ENCODE measurements around the gene ACSF2. TPM values are rescaled to one million over a fixed set of nuclear protein-coding genes. Genes with fewer than 3 reads are reported as not detected.

The ACSF2 gene
- total and polyA plus RNA-seq, 2 donors from 2014 or later: 44.4 to 404 TPM

DNA sequence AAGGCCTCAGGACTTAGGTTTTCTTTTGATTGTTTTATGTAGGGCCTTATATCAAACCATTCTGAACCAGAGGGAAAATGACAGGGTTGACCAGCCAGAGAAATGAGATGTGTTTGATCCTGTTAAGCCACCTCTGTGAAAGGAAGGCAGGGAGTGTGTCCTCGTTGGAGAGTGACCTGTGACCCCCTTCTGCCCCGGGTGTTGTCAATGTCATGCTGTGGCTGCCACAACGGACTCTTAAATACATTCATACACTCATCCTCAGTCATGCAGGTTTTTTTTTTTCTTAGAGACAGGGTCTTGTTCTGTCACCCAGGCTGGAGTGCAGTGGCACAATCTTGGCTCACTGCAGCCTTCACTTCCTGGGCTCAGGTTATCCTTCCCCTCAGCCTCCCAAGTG, 88.4 kb downstream of the ACSF2 start:
- no peaks in the 10 kb centered on the region for H3K27me3 ChIP-seq (ENCODE audit: control insufficient read depth, insufficient read depth, low read length)
- H3K9ac ChIP-seq (ENCODE audit: low read length in 3 of 3): no peak overlapping the region
- TF ChIP-seq, protein P1, sequence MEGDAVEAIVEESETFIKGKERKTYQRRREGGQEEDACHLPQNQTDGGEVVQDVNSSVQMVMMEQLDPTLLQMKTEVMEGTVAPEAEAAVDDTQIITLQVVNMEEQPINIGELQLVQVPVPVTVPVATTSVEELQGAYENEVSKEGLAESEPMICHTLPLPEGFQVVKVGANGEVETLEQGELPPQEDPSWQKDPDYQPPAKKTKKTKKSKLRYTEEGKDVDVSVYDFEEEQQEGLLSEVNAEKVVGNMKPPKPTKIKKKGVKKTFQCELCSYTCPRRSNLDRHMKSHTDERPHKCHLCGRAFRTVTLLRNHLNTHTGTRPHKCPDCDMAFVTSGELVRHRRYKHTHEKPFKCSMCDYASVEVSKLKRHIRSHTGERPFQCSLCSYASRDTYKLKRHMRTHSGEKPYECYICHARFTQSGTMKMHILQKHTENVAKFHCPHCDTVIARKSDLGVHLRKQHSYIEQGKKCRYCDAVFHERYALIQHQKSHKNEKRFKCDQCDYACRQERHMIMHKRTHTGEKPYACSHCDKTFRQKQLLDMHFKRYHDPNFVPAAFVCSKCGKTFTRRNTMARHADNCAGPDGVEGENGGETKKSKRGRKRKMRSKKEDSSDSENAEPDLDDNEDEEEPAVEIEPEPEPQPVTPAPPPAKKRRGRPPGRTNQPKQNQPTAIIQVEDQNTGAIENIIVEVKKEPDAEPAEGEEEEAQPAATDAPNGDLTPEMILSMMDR (IDR thresholded peaks at IDR 0.05; ENCODE audit: borderline replicate concordance, extremely low read depth, insufficient read depth): no peak
- DNase-seq (peak in 1 of 5 donors; percentile 25), FAIRE-seq (no peak)
- H3K27ac ChIP-seq (ENCODE audit: low read depth in 2 of 2, low read length in 2 of 2): no peak overlapping the region
- H3K9me3 ChIP-seq (ENCODE audit: control insufficient read depth in 2 of 3, insufficient read depth in 1 of 3, low read length in 3 of 3): no peaks in the 10 kb centered on the region
- H3K36me3 ChIP-seq (ENCODE audit: control insufficient read depth in 2 of 3, insufficient read depth in 3 of 3, low read length in 3 of 3): no peaks in the 10 kb centered on the region
- H3K4me3 ChIP-seq (ENCODE audit: low read length in 3 of 3): no peak overlapping the region
- peaks cover 0 to 3% (median 0%) of the 10 kb centered on the region in 3 donors for H3K4me1 ChIP-seq (ENCODE audit: control insufficient read depth in 2 of 3, insufficient read depth in 2 of 3, low read depth in 1 of 3, low read length in 3 of 3)
- intact Hi-C loops (cut with DNase I): no loop called here

GRCh38 chr17:50514936-50515702, 89.1 kb downstream of the ACSF2 start:
- TF ChIP-seq, protein P1 (IDR thresholded peaks at IDR 0.05; ENCODE audit: borderline replicate concordance, extremely low read depth, insufficient read depth): no peak

GRCh38 chr17:50517011-50517410, 91.0 kb downstream of the ACSF2 start:
- H3K36me3 ChIP-seq (ENCODE audit: control insufficient read depth in 2 of 3, insufficient read depth in 3 of 3, low read length in 3 of 3): no peaks in the 10 kb centered on the region
- H3K4me1 ChIP-seq (ENCODE audit: control insufficient read depth in 2 of 3, insufficient read depth in 2 of 3, low read depth in 1 of 3, low read length in 3 of 3): peaks cover 0 to 3% (median 0%) of the 10 kb centered on the region in 3 donors
- FAIRE-seq: no peak
- no peak for DNase-seq
- H3K9me3 ChIP-seq (ENCODE audit: control insufficient read depth in 2 of 3, insufficient read depth in 1 of 3, low read length in 3 of 3): no peaks in the 10 kb centered on the region
- no peak overlapping the region for H3K27ac ChIP-seq (ENCODE audit: low read depth in 2 of 2, low read length in 2 of 2)
- intact Hi-C loops (cut with DNase I): no loop called here
- TF ChIP-seq, protein P1 (IDR thresholded peaks at IDR 0.05; ENCODE audit: borderline replicate concordance, extremely low read depth, insufficient read depth): no peak
- H3K27me3 ChIP-seq (ENCODE audit: control insufficient read depth, insufficient read depth, low read length): no peaks in the 10 kb centered on the region
- no peak overlapping the region for H3K4me3 ChIP-seq (ENCODE audit: low read length in 3 of 3)
- no peak overlapping the region for H3K9ac ChIP-seq (ENCODE audit: low read length in 3 of 3)

More at GRCh38 chr17:50514936-50515702, 89.1 kb downstream of the ACSF2 start:
- Histone ChIP-seq H3K27ac (ENCODE audit: low read depth in 2 of 2, low read length in 2 of 2) (peak overlapping the region in 1 of 2 donors; percentile 32), H3K9me3 (ENCODE audit: control insufficient read depth in 2 of 3, insufficient read depth in 1 of 3, low read length in 3 of 3) (no peaks in the 10 kb centered on the region), H3K36me3 (ENCODE audit: control insufficient read depth in 2 of 3, insufficient read depth in 3 of 3, low read length in 3 of 3) (no peaks in the 10 kb centered on the region), H3K4me1 (ENCODE audit: control insufficient read depth in 2 of 3, insufficient read depth in 2 of 3, low read depth in 1 of 3, low read length in 3 of 3) (peaks cover 0 to 3% (median 0%) of the 10 kb centered on the region in 3 donors), H3K4me3 (ENCODE audit: low read length in 3 of 3) (no peak overlapping the region), H3K9ac (ENCODE audit: low read length in 3 of 3) (no peak overlapping the region), H3K27me3 (ENCODE audit: control insufficient read depth, insufficient read depth, low read length) (no peaks in the 10 kb centered on the region)
- intact Hi-C loops (cut with DNase I): no loop called here
- FAIRE-seq (no peak), DNase-seq (peak in 2 of 5 donors; percentile 45 to 59)

All from kidney (tissue), 14 donors.